Epithelial cell of esophagus (primary cell): Measurements from ENCODE around the gene GALNT9.
"Not testable (repeated sequence)": the region's sequence is repeated elsewhere in the genome, so short reads cannot be mapped to it uniquely, and the experiment has no call there.

ENCODE experiments used
- DNase-seq: peaks from one replicate; pipeline ENCODE4 v3.0.0; 2010; ENCODE audit warnings: low read depth
- H3K4me3 ChIP-seq: 2 replicates; pipeline ENCODE4 v1.5.1; 2011; ENCODE audit warnings: mild to moderate bottlenecking, low read length, control low read depth
- TF ChIP-seq, protein P1 (sequence below): IDR thresholded peaks from 2 replicates; pipeline ENCODE4 v1.5.1; 2011; ENCODE audit warnings: low read depth, mild to moderate bottlenecking, low read length, control low read depth, inconsistent platforms; ENCODE audit not compliant: insufficient read depth; ENCODE audit errors: missing control alignments

GALNT9 gene

DNA sequence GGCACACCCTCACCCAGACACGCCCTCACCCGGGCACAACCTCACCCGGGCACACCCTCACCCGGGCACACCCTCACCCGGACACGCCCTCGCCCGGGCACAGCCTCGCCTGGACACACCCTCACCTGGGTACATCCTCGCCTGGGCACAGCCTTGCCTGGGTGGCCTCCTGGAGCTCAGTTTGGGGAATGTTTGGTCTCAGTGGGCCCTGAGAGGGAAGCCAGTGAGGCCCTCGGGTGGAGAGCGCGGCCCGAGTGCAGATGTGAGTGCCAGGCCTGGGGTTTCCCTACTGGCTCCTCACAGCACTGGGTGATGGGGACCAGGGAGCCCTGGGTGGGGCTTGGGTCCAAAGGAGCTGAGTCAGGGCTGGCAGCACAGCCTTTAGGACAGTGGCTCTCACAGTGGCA lies 23.8 kb downstream of the GALNT9 start:
- no peak for DNase-seq
- TF ChIP-seq, protein P1, sequence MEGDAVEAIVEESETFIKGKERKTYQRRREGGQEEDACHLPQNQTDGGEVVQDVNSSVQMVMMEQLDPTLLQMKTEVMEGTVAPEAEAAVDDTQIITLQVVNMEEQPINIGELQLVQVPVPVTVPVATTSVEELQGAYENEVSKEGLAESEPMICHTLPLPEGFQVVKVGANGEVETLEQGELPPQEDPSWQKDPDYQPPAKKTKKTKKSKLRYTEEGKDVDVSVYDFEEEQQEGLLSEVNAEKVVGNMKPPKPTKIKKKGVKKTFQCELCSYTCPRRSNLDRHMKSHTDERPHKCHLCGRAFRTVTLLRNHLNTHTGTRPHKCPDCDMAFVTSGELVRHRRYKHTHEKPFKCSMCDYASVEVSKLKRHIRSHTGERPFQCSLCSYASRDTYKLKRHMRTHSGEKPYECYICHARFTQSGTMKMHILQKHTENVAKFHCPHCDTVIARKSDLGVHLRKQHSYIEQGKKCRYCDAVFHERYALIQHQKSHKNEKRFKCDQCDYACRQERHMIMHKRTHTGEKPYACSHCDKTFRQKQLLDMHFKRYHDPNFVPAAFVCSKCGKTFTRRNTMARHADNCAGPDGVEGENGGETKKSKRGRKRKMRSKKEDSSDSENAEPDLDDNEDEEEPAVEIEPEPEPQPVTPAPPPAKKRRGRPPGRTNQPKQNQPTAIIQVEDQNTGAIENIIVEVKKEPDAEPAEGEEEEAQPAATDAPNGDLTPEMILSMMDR: no peak

DNA sequence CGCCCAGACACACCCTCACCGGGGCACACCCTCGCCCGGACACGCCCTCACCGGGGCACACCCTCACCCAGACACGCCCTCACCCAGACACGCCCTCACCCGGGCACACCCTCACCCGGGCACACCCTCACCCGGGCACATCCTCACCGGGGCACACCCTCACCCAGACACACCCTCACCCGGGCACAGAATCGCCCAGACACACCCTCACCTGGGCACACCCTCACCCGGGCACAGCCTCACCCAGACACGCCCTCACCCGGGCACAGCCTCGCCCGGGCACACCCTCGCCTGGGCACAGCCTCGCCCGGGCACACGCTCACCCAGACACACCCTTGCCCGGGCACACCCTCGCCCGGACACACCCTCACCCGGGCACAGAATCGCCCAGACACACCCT lies 24.5 kb downstream of the GALNT9 start:
- not testable (repeated sequence) for H3K4me3 ChIP-seq, DNase-seq

More for the DNA sequence above, 23.8 kb downstream of the GALNT9 start:
- H3K4me3 ChIP-seq: no peak overlapping the region

DNA sequence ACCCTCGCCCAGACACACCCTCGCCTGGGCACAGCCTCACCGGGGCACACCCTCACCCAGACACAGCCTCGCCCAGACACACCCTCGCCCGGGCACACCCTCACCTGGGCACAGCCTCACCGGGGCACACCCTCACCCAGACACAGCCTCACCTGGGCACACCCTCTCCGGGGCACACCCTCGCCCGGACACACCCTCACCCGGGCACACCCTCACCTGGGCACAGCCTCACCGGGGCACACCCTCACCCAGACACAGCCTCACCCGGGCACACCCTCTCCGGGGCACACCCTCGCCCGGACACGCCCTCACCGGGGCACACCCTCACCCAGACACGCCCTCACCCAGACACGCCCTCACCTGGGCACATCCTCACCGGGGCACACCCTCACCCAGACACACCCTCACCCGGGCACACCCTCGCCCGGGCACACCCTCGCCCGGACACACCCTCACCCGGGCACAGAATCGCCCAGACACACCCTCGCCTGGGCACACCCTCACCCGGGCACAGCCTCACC lies 25.5 kb downstream of the GALNT9 start:
- DNase-seq, H3K4me3 ChIP-seq: not testable (repeated sequence)

DNA sequence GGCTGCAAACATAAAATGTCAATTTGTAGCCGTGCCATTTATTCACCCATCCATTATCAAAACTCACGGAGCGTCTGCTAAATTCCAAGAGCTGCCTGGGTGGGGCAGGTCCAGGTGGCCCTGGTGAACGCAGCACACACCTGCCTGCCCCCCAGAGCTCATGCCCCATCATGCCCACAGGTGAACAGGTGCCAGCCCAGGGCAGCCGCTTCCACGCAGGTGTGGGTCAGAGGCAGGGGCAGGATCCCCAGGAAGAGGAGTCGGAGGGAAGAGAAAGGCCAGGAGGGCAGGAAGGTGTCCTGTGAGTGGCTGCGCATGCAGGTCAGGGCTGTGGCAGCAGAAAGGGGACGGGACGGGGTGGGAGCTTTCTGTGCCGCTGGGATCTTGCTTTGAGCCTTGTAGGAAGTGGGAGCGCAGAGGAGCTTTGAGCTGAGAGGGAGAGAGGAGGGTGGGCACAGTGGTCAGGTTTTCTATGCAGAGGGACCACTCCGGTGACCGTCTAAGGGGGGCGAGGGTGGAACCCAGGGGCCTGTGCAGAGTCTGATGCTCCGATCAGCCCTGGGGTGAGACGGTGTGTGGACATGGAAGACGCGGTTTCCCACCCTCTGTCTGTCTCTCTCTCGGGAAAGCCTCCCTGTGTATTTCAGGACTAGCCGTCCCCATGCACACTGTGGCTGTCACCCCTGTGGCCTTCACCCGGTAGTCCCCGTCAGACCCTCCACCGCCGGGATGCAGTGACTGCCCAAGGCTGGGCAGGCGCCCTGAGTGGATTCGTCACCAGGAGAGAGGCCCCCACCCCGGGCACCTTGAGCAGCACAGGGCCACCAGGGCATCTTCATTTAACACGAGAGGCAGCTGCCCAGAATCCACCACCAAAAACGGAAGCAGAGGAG lies 26.7 kb downstream of the GALNT9 start:
- H3K4me3 ChIP-seq: no peak overlapping the region
- no peak for DNase-seq
- TF ChIP-seq, protein P1: no peak

DNA sequence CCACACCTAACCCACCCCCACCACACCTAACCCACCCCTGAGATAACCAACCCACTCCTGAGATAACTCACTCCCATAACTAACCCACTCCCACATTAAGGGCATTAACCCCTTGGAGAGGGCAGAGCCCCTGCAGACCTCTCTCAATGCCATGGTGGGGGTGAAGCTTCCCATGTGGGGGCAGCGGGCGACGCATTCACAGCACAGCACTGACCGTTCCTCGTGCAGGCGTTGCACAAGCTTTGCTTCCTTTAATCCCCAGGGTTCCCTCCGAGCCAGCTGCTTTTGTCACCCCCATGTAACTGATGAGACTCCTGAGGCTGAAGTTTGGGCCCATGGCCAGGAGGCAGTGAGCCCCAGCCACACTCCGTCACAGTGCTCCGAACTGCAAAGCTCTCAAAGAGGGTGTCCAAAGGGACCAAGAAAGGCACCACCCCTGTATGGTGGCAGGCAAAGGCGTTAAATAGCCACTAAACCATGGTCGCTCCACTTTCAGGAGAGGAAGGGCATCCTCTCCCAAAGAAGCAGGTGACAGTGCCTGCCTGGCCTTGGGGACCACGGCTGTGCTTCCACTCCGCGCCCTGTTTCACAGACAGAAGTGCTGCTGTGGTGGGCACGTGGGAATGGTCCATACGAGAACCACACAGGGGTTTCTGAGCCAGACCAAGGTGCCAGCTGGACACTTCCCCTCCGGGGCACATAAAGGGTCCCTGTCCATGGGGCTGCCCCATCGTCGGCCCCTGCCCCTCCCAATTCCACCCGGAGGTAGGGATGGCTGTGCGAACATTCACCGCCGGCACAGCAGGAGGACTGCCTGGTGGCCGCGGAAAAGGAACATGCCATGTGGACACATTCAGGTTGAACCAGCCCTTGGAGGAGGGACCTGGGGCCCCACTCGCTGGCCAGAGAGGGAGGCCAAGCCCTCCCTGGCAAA lies 28.3 kb downstream of the GALNT9 start:
- no peak overlapping the region for H3K4me3 ChIP-seq
- TF ChIP-seq, protein P1: no peak
- DNase-seq: no peak

DNA sequence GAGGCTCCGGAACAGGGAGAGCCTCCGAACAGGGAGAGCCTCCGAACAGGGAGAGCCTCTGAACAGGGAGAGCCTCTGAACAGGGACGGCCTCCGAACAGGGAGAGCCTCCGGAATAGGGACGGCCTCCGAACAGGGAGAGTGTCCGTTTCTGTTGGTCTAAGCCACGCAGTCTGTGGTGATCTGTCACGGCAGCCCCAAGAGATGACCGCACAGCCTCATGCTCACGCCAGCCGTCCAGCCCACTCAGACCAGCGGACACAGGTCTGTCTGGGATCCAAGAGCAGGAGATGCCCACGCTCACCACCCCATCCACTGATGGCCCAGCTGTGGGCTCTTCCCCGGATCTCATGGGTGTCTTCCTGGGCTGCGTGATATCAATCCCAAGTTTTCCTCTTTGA lies 33.3 kb downstream of the GALNT9 start:
- H3K4me3 ChIP-seq: no peak overlapping the region
- TF ChIP-seq, protein P1: no peak
- DNase-seq: no peak

DNA sequence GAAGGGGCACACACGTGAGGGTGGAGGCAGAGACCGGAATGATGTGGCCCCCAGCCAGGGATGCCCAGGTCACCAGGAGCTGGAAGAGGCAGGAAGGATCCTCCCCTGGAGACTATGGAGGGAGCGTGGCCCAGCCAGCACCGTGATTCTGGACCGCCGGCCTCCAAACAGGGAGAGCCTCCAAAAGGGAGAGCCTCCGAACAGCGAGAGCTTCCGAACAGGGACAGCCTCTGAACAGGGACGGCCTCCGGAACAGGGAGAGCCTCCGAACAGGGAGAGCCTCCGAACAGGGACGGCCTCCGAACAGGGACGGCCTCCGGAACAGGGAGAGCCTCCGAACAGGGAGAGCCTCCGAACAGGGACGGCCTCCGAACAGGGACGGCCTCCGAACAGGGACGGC lies 33.8 kb downstream of the GALNT9 start:
- H3K4me3 ChIP-seq, DNase-seq: not testable (repeated sequence)

DNA sequence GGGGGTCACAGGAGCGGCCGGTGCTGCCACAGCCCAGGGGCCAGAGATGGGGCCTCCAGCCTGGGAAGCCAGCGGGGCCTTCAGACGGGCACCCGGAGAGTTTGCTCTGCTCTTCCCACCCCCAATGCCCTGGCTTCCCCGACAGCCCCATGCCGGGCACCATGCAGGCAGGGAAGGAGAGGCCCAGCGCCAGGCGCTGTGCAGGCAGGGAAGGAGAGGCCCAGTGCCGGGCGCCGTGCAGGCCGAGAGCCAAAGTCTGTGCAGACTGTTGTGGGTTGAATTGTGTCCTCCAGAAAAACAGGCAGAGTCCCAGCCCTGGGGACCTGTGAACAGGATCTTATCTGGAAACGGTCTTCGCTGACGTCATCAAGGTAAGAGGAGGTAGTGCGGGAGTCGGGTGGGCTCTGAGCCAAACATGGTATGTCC lies 34.3 kb downstream of the GALNT9 start:
- H3K4me3 ChIP-seq: no peak overlapping the region
- TF ChIP-seq, protein P1: no peak
- no peak for DNase-seq
